HG02588 (cell line): Measurements from ENCODE around the gene RNF145.
"Not testable (repeated sequence)": the region's sequence is repeated elsewhere in the genome, so short reads cannot be mapped to it uniquely, and the experiment has no call there.

ENCODE experiments used
- ATAC-seq: cut with Tn5 transposase; IDR thresholded peaks from one replicate; pipeline ENCODE4 v1.9.1; 2021; ENCODE audit warnings: mild to moderate bottlenecking, moderate library complexity; ENCODE audit not compliant: unreplicated experiment

Gene RNF145

DNA sequence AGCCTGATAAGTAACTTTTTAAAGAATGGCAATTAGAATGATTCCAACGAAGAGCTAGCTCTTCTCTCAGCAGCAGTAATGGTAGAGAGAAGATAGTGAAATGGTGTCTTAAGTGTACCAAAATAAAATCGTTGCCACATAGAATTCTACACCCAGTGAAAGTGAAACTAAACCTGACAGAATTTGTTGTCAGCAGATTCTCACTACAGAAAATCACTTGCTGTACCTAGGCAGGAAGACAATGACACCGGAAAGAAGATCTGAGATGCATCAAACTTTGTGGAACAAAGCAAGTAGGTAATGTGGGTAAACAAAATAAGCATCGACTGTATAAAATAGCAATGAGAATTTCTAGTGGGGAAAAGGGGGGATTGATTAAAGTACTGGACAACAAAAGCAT is 88.9 kb downstream of the RNF145 start:
- no peak for ATAC-seq

GRCh38 chr5:159119842-159120241 is 89.5 kb downstream of the RNF145 start:
- ATAC-seq, result not testable (repeated sequence)

GRCh38 chr5:159118958-159119659 is 90.2 kb downstream of the RNF145 start:
- not testable (repeated sequence) for ATAC-seq

GRCh38 chr5:159113405-159113804 is 95.9 kb downstream of the RNF145 start:
- ATAC-seq, result no peak

- no peak for ATAC-seq
These were observed 96.9 kb downstream of the RNF145 start for GRCh38 chr5:159112436-159112835.
